ENCODE measurements around the gene ACOT2. TPM values are rescaled to one million over a fixed set of nuclear protein-coding genes. Genes with fewer than 3 reads are reported as not detected.
"Not testable (repeated sequence)": the region's sequence is repeated elsewhere in the genome, so short reads cannot be mapped to it uniquely, and the experiment has no call there.

ACOT2 gene
- total and polyA plus RNA-seq, 2 experiments from 2014 or later: 67.1 to 92.4 TPM

DNA sequence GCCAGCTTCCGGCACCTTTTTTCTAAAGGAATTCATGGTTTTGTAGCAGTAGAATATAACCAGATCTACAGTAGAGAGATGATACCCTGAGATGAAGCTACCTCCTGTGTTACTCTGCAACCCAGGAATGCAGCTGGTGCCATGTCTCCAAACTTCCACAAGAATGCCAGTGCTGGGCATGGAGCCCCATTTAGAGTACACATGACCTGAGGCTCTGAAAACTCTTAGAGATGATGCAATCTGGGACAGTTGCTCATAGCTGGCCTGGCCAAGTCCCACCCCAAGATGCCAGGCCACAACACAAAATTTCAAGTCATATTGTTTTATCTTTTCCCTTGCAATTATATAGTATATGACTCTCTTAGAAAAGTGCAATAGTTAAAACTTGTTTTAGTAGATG, 23.7 kb upstream of the ACOT2 start:
- H3K9me3 ChIP-seq (ENCODE audit: low read depth); H3K4me1 ChIP-seq (ENCODE audit: low read depth); H3K36me3 ChIP-seq; H3K27me3 ChIP-seq; H3K27ac ChIP-seq; DNase-seq (ENCODE audit: low read depth in 1 of 2, low spot score in 1 of 2); H3K4me3 ChIP-seq: not testable (repeated sequence)

- not testable (repeated sequence) for H3K27me3 ChIP-seq; H3K27ac ChIP-seq; H3K4me1 ChIP-seq (ENCODE audit: low read depth); H3K9me3 ChIP-seq (ENCODE audit: low read depth); DNase-seq (ENCODE audit: low read depth in 1 of 2, low spot score in 1 of 2); H3K36me3 ChIP-seq; H3K4me3 ChIP-seq
Observed at GRCh38 chr14:73549097-73549496, 19.9 kb upstream of the ACOT2 start.

DNA sequence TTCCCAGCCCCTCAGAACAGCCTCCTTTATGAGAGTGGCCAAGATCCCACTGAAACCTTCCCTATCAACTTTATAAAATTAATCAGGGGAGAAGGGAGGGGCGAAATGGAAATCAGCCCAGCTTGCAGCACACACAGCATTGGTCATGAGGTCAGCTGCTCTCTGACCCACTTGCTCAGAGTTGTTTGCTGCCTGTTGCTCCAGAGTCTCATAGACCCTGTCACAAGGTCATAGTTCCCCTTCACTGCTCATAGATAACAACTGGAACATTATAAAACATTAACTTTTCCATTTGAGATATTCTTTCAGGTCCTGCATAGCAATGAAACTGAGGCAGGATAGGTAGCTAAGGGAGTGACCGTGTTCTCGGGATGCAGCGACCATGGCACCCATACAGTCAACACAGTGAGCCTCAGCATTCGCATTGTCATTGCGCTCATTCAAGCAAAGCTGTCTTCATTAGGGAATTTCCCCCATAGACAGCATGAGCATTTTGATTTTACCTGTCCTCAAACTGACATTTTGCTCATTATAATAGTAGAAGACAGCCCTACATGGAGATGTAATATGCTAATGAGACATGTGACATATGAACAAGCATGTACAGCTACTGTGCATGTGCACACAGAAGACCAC, 19.0 kb upstream of the ACOT2 start:
- H3K4me1 ChIP-seq (ENCODE audit: low read depth); DNase-seq (ENCODE audit: low read depth in 1 of 2, low spot score in 1 of 2); H3K4me3 ChIP-seq; H3K36me3 ChIP-seq; H3K9me3 ChIP-seq (ENCODE audit: low read depth); H3K27me3 ChIP-seq; H3K27ac ChIP-seq: not testable (repeated sequence)

GRCh38 chr14:73553845-73554244, 15.2 kb upstream of the ACOT2 start:
- Histone ChIP-seq H3K36me3 (no peaks in the 10 kb centered on the region), H3K9me3 (ENCODE audit: low read depth) (no peaks in the 10 kb centered on the region), H3K4me3 (no peak overlapping the region), H3K27ac (no peak overlapping the region), H3K27me3 (no peaks in the 10 kb centered on the region), H3K4me1 (ENCODE audit: low read depth) (no peaks in the 10 kb centered on the region)
- TF ChIP-seq CTCF (IDR thresholded peaks at IDR 0.05; ENCODE audit: low read depth, low read length): no peak
- DNase-seq (ENCODE audit: low read depth in 1 of 2, low spot score in 1 of 2): no peak

DNA sequence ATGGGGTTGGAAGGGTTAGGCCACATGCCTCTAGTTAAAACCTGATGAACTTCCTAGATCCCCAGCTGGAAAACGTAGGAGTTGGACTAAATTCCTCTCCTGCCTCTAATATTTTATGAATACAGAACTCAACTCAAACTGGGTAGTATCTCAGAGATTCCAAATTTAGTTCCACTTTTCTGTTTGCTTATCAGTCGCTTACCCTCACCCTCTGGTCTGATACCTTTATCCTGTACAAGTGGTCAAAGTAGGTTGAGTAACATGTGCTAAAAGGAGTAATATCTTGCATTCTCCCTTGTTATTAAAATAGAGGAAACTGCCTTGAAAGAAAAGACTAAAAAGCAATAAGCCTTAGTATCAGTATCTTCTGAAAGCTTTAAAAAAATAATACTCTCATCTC, 11.8 kb upstream of the ACOT2 start:
- not testable (repeated sequence) for H3K27me3 ChIP-seq; H3K9me3 ChIP-seq (ENCODE audit: low read depth); H3K4me1 ChIP-seq (ENCODE audit: low read depth); H3K4me3 ChIP-seq; H3K36me3 ChIP-seq; H3K27ac ChIP-seq; DNase-seq (ENCODE audit: low read depth in 1 of 2, low spot score in 1 of 2)

GRCh38 chr14:73558238-73558637, 10.8 kb upstream of the ACOT2 start:
- not testable (repeated sequence) for DNase-seq (ENCODE audit: low read depth in 1 of 2, low spot score in 1 of 2); H3K4me3 ChIP-seq; H3K27me3 ChIP-seq; H3K27ac ChIP-seq; H3K9me3 ChIP-seq (ENCODE audit: low read depth); H3K36me3 ChIP-seq; H3K4me1 ChIP-seq (ENCODE audit: low read depth)

GRCh38 chr14:73562256-73562655, 6.8 kb upstream of the ACOT2 start:
- H3K4me1 ChIP-seq (ENCODE audit: low read depth); H3K27me3 ChIP-seq; H3K4me3 ChIP-seq; H3K9me3 ChIP-seq (ENCODE audit: low read depth); DNase-seq (ENCODE audit: low read depth in 1 of 2, low spot score in 1 of 2); H3K27ac ChIP-seq; H3K36me3 ChIP-seq: not testable (repeated sequence)

- H3K36me3 ChIP-seq; H3K9me3 ChIP-seq (ENCODE audit: low read depth); H3K27me3 ChIP-seq; DNase-seq (ENCODE audit: low read depth in 1 of 2, low spot score in 1 of 2); H3K27ac ChIP-seq; H3K4me1 ChIP-seq (ENCODE audit: low read depth); H3K4me3 ChIP-seq: not testable (repeated sequence)
Observed at GRCh38 chr14:73562696-73563095, 6.3 kb upstream of the ACOT2 start.

GRCh38 chr14:73566431-73566830, 2.6 kb upstream of the ACOT2 start:
- H3K9me3 ChIP-seq (ENCODE audit: low read depth); H3K27me3 ChIP-seq; H3K27ac ChIP-seq; H3K4me1 ChIP-seq (ENCODE audit: low read depth); H3K4me3 ChIP-seq; DNase-seq (ENCODE audit: low read depth in 1 of 2, low spot score in 1 of 2); H3K36me3 ChIP-seq: not testable (repeated sequence)

- H3K27ac ChIP-seq; H3K4me3 ChIP-seq; H3K27me3 ChIP-seq; DNase-seq (ENCODE audit: low read depth in 1 of 2, low spot score in 1 of 2); H3K4me1 ChIP-seq (ENCODE audit: low read depth); H3K9me3 ChIP-seq (ENCODE audit: low read depth); H3K36me3 ChIP-seq: not testable (repeated sequence)
Observed at GRCh38 chr14:73566935-73567334, 2.1 kb upstream of the ACOT2 start.
